HG02678 (cell line): ENCODE results near the gene ASMTL.
"Not testable (repeated sequence)": the region's sequence is repeated elsewhere in the genome, so short reads cannot be mapped to it uniquely, and the experiment has no call there.

Source experiments
- ATAC-seq: cut with Tn5 transposase; IDR thresholded peaks from one replicate; pipeline ENCODE4 v1.9.1; 2021; ENCODE audit warnings: mild to moderate bottlenecking, moderate library complexity; ENCODE audit not compliant: unreplicated experiment

Gene ASMTL

GRCh38 chrX:1390621-1391369 lies 61.9 kb downstream of the ASMTL start:
- ATAC-seq: no peak

- no peak for ATAC-seq
Measured at GRCh38 chrX:1389993-1390285, 62.8 kb downstream of the ASMTL start.

GRCh38 chrX:1389181-1389992 lies 63.3 kb downstream of the ASMTL start:
- ATAC-seq: no peak

- no peak for ATAC-seq
Measured at GRCh38 chrX:1388651-1389050, 64.1 kb downstream of the ASMTL start.

GRCh38 chrX:1387141-1387776 lies 65.5 kb downstream of the ASMTL start:
- ATAC-seq: no peak

GRCh38 chrX:1386338-1387127 lies 66.2 kb downstream of the ASMTL start:
- no peak for ATAC-seq

GRCh38 chrX:1385253-1386223 lies 67.2 kb downstream of the ASMTL start:
- no peak for ATAC-seq

- no peak for ATAC-seq
Measured at GRCh38 chrX:1384658-1385252, 68.0 kb downstream of the ASMTL start.

- no peak for ATAC-seq
Measured at GRCh38 chrX:1380672-1381233, 72.0 kb downstream of the ASMTL start.

- no peak for ATAC-seq
Measured at GRCh38 chrX:1378306-1378759, 74.4 kb downstream of the ASMTL start.

GRCh38 chrX:1368385-1368698 lies 84.4 kb downstream of the ASMTL start:
- no peak for ATAC-seq

- not testable (repeated sequence) for ATAC-seq
Measured at GRCh38 chrX:1366363-1366762, 86.3 kb downstream of the ASMTL start.

- ATAC-seq: no peak
Measured at GRCh38 chrX:1361910-1362309, 90.8 kb downstream of the ASMTL start.

- no peak for ATAC-seq
Measured at GRCh38 chrX:1361275-1361674, 91.4 kb downstream of the ASMTL start.

- no peak for ATAC-seq
Measured at GRCh38 chrX:1360171-1360570, 92.5 kb downstream of the ASMTL start.

- ATAC-seq: no peak
Measured at GRCh38 chrX:1359477-1359873, 93.2 kb downstream of the ASMTL start.

GRCh38 chrX:1358793-1359476 lies 93.8 kb downstream of the ASMTL start:
- ATAC-seq: no peak

GRCh38 chrX:1357993-1358392 lies 94.7 kb downstream of the ASMTL start:
- ATAC-seq: no peak
